Activated T-cell treated with anti-CD3 and anti-CD28 coated beads, Interleukin-2, amount 50 U/mL, for 72 hours (primary cell): ENCODE measurements around the gene TXNIP. TPM values are rescaled to one million over a fixed set of nuclear protein-coding genes. Genes with fewer than 3 reads are reported as not detected.
A peak's percentile ranks its signal among the peaks of the same experiment; 100 is the strongest.
"Not testable (repeated sequence)": the region's sequence is repeated elsewhere in the genome, so short reads cannot be mapped to it uniquely, and the experiment has no call there.

Experiments used
- ATAC-seq, 2 donors: fragments of 150-1000 bp; cut with Tn5 transposase; replicated peaks in 1 of 2; 2 replicates each; pipeline ENCODE4 v1.10.0; 2021; ENCODE audit warnings: moderate library complexity in 2 of 2, mild to moderate bottlenecking in 1 of 2
- DNase-seq, 2 donors: peaks; one replicate each; pipeline ENCODE4 v3.0.0; 2021 to 2022; ENCODE audit warnings: mixed read lengths in 1 of 2
- H3K27ac Mint-ChIP-seq: one replicate; pipeline ENCODE4 v1.8.0; 2022; ENCODE audit warnings: mild to moderate bottlenecking, moderate library complexity, mixed read lengths
- H3K27me3 Mint-ChIP-seq: one replicate; pipeline ENCODE4 v1.8.0; 2022; ENCODE audit warnings: low read depth, mixed read lengths
- H3K36me3 Mint-ChIP-seq, 2 donors: one replicate each; pipeline ENCODE4 v1.8.0; 2022; ENCODE audit warnings: mixed read lengths in 2 of 2, mild to moderate bottlenecking in 1 of 2; ENCODE audit not compliant: insufficient read depth in 2 of 2
- H3K4me1 Mint-ChIP-seq: one replicate; pipeline ENCODE4 v1.8.0; 2022; ENCODE audit warnings: low read depth, mixed read lengths
- H3K4me3 Mint-ChIP-seq, 2 donors: one replicate each; pipeline ENCODE4 v1.8.0; 2022; ENCODE audit warnings: mild to moderate bottlenecking in 2 of 2, mixed read lengths in 2 of 2, moderate library complexity in 2 of 2
- H3K9me3 Mint-ChIP-seq, 2 donors: one replicate each; pipeline ENCODE4 v1.8.0; 2022; ENCODE audit warnings: mixed read lengths in 2 of 2
- total RNA-seq, 2 donors: library from RNA; stranded (reverse); gene quantifications; one replicate each; pipeline ENCODE4 v1.2.3, GENCODE V29; 2022

The TXNIP gene
- 100 to 1,000 TPM; 141 to 212 TPM for total RNA-seq

DNA sequence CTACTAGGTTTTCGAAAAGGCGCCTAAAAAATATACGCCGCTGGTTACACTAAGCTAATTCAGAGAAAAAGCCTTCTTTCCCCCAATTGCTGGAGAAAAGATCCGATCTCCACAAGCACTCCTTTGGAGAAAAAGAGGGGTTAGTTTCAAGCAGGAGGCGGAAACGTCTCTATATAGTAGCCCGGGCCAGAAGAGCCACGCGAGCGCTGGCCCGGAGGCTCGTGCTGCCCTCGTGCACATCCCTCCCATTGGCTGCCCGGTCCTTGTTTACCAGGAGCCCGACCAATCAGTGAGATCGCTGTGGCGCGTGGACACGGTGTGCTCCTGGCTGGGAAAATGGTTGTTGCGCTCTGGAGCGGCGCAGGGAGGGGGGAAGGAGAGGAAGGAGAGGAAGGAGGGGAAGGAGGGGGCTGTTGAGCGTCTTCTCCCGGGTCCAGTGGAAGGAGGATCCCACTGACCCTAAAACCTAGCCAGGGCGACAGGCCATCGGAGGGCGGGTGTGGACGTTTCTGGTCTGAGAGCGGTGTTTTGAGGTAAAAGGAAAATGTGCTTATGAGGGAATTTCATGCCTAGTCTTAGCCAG, at the start of gene TXNIP:
Gene TXNIP (minus strand): TSS at position 147 of the 583 bp plus-strand sequence. CDS start 313 bp downstream, outside the sequence.
- DNase-seq: peak; percentile 92 to 93
- peak within 1 kb of the TSS; percentile 100 for H3K4me3 Mint-ChIP-seq
- H3K36me3 Mint-ChIP-seq: peaks cover 28 to 37% of the 10 kb centered on the region in 2 donors
- H3K9me3 Mint-ChIP-seq: no peaks in the 10 kb centered on the region
- peak; percentile 94 to 97 for ATAC-seq
- H3K27me3 Mint-ChIP-seq: no peaks in the 10 kb centered on the region
- peaks cover 82% of the 10 kb centered on the region for H3K4me1 Mint-ChIP-seq
- peak within 1 kb of the TSS; percentile 99 for H3K27ac Mint-ChIP-seq

GRCh38 chr1:146039844-146040194, 43.4 kb upstream of the TXNIP start:
- ATAC-seq: no peak
- Mint-ChIP-seq H3K36me3 (peaks cover 0 to 6% of the 10 kb centered on the region in 2 donors), H3K27ac (peak overlapping the region; percentile 99)

GRCh38 chr1:146036965-146037646, 40.7 kb upstream of the TXNIP start:
- Mint-ChIP-seq H3K27me3 (no peaks in the 10 kb centered on the region), H3K27ac (peak overlapping the region; percentile 99), H3K36me3 (peaks cover 0 to 6% of the 10 kb centered on the region in 2 donors), H3K4me1 (peaks cover 50% of the 10 kb centered on the region), H3K4me3 (peak overlapping the region; percentile 81 to 99), H3K9me3 (no peaks in the 10 kb centered on the region)
- peak; percentile 59 for ATAC-seq
- peak; percentile 81 for DNase-seq

More at GRCh38 chr1:146039844-146040194, 43.4 kb upstream of the TXNIP start:
- no peaks in the 10 kb centered on the region for H3K27me3 Mint-ChIP-seq
- peaks cover 41% of the 10 kb centered on the region for H3K4me1 Mint-ChIP-seq
- no peaks in the 10 kb centered on the region for H3K9me3 Mint-ChIP-seq
- no peak for DNase-seq
- peak overlapping the region; percentile 81 to 99 for H3K4me3 Mint-ChIP-seq

DNA sequence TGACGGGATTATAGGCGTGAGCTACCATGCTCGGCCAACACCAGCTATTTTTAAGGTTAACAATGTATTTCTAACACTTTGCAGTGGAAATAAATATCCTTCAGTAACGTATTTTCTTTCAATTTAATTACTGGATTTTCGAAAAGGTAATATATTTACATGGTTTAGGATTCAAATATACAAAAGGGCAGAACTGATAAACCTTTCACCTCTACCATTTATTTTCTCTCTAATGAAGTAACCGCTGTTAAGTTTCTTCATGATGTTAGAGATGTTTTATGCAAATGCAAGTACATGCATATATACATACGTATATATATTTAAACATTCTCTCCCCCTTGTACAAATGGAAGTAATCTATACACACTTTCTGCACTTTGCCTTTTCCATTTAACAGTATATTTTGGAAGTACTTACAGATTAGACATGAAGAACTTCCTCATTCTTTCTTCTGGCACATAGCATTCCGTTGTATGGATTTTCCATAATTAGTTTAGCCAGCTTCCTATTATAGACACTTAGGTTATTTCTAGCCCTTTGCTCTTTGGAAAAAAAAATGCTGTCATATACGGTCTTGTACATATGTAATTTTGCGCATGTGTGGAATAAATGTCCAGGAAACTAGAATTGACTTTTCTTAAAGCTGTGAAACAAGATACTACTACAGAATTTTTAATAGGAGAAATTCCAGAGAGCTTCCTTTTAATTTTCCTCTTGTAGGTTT, 40.0 kb upstream of the TXNIP start:
- no peak for DNase-seq
- no peak for ATAC-seq
- Mint-ChIP-seq H3K4me1 (peaks cover 50% of the 10 kb centered on the region), H3K9me3 (no peaks in the 10 kb centered on the region), H3K27me3 (no peaks in the 10 kb centered on the region), H3K36me3 (peaks cover 0 to 6% of the 10 kb centered on the region in 2 donors), H3K27ac (peak overlapping the region; percentile 99), H3K4me3 (peak overlapping the region; percentile 81 to 99)

GRCh38 chr1:146035048-146035423, 38.7 kb upstream of the TXNIP start:
- Mint-ChIP-seq H3K27ac (peak overlapping the region; percentile 99), H3K36me3 (peaks cover 0 to 6% of the 10 kb centered on the region in 2 donors), H3K9me3 (no peaks in the 10 kb centered on the region), H3K4me1 (peaks cover 50% of the 10 kb centered on the region), H3K4me3 (peak overlapping the region; percentile 81 to 99), H3K27me3 (no peaks in the 10 kb centered on the region)
- no peak for ATAC-seq
- DNase-seq: no peak

- Mint-ChIP-seq H3K4me1 (peaks cover 34% of the 10 kb centered on the region), H3K9me3 (no peaks in the 10 kb centered on the region), H3K36me3 (peaks cover 0 to 6% of the 10 kb centered on the region in 2 donors), H3K27me3 (no peaks in the 10 kb centered on the region), H3K27ac (no peak overlapping the region), H3K4me3 (no peak overlapping the region)
- ATAC-seq: no peak
- no peak for DNase-seq
Measured at GRCh38 chr1:146032631-146033219, 36.3 kb upstream of the TXNIP start.

GRCh38 chr1:146031476-146031875, 35.1 kb upstream of the TXNIP start:
- no peak for DNase-seq
- Mint-ChIP-seq H3K4me1 (peaks cover 25% of the 10 kb centered on the region), H3K9me3 (no peaks in the 10 kb centered on the region), H3K27me3 (no peaks in the 10 kb centered on the region), H3K27ac (no peak overlapping the region), H3K4me3 (no peak overlapping the region), H3K36me3 (peaks cover 0 to 3% of the 10 kb centered on the region in 2 donors)
- no peak for ATAC-seq

DNA sequence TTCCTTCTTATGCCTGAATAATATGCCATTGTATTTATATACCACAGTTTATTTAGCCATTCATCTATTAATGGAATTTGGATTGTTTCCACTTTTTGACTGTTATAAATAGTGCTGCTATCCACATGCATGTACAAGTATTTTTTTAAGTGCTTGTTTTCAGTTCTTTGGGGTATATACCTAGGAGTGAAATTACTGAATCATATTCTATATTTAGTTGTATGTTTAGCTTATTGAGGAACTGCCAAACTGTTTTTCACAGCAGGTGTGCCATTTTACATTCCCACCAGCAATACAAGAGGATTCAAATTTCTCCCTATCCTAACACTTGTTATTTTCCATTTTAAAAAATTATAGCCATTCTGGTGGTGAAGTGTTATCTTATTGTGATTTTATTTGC, 32.7 kb upstream of the TXNIP start:
- no peaks in the 10 kb centered on the region for H3K9me3 Mint-ChIP-seq
- peaks cover 6% of the 10 kb centered on the region for H3K4me1 Mint-ChIP-seq
- no peaks in the 10 kb centered on the region for H3K36me3 Mint-ChIP-seq
- H3K4me3 Mint-ChIP-seq: no peak overlapping the region
- ATAC-seq (no peak), DNase-seq (no peak)
- no peak overlapping the region for H3K27ac Mint-ChIP-seq
- H3K27me3 Mint-ChIP-seq: peaks cover 18% of the 10 kb centered on the region

- H3K27ac Mint-ChIP-seq: not testable (repeated sequence)
Measured at GRCh38 chr1:146026650-146027049, 30.3 kb upstream of the TXNIP start.

DNA sequence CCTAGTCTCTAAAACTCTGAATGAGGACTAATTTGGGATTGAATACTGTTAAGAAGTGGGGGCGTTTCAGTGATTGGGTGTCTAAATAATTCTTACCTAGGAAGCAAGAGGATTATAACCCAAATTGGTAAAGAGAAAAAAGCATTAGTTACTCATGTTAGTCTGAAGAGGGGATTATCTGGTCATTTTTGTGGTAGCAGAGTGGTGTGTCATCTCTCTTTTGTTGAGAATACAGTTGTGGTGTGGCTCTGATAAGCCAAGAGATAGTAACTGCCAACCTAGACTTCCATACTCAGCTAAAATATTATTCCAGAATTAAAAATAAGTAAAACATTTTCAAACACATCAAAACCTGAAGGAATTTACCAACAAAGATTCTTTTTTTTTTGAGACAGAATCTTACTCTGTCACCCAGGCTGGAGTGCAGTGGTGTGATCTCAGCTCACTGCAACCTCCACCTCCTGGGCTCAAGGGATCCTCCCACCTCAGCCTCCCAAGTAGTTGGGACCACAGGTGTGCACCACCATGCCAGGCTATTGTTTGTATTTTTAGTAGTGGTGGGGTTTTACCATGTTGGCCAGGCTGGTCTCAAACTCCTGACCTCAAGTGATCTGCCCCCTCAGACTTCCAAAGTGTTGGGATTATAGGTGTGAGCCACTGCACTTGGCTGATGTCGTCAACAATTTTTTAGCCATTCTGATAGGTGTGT, 29.6 kb upstream of the TXNIP start:
- H3K27ac Mint-ChIP-seq, H3K9me3 Mint-ChIP-seq, ATAC-seq, DNase-seq, H3K4me1 Mint-ChIP-seq, H3K4me3 Mint-ChIP-seq, H3K36me3 Mint-ChIP-seq: not testable (repeated sequence)
- H3K27me3 Mint-ChIP-seq: peaks cover 30% of the 10 kb centered on the region

More at GRCh38 chr1:146026650-146027049, 30.3 kb upstream of the TXNIP start:
- DNase-seq, H3K4me3 Mint-ChIP-seq, ATAC-seq, H3K36me3 Mint-ChIP-seq, H3K9me3 Mint-ChIP-seq, H3K4me1 Mint-ChIP-seq: not testable (repeated sequence)
- H3K27me3 Mint-ChIP-seq: peaks cover 23% of the 10 kb centered on the region

DNA sequence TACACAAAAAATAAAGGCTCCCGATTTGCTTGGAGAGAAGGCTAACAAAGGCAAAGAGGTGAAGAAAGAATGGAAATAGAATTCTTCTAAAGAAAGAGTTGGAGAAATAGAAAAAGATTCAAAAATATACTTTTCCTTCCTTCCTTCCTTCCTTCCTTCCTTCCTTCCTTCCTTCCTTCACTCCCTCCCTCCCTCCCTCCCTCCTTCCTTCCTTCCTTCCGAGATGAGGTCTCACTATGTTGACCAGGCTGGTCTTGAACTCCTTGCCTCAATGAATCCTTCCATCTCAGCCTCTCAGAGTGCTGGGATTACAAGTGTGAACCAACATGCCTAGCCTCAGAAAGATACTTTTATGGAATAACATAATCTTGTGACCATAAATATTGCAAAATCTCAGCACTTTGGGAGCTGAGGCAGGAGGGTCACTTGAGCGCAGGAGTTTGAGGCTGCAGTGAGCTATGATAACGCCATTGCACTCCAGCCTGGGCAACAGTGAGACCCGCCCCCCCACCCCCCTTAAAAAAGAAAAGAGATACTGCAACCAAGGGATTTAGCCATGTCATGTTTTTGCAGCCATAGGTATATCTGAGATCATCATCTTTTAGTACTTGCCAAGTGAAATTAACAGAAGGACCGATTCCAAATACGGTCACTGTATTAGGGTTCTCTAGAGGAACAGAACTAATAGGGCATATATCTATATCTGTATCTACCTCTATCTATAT, 26.2 kb upstream of the TXNIP start:
- H3K4me1 Mint-ChIP-seq: peaks cover 12% of the 10 kb centered on the region
- H3K4me3 Mint-ChIP-seq: no peak overlapping the region
- peaks cover 63% of the 10 kb centered on the region for H3K27me3 Mint-ChIP-seq
- H3K36me3 Mint-ChIP-seq: no peaks in the 10 kb centered on the region
- H3K27ac Mint-ChIP-seq: no peak overlapping the region
- ATAC-seq: no peak
- DNase-seq: no peak
- no peaks in the 10 kb centered on the region for H3K9me3 Mint-ChIP-seq
